HEK293 (cell line): ENCODE measurements around the gene EXOSC1.

Source experiments
- CTCF ChIP-seq: fragments of 450-650 bp; formaldehyde crosslinking; IDR thresholded peaks from 2 replicates; pipeline ENCODE4 v1.5.1; 2016; ENCODE audit warnings: missing biosample characterization, missing genetic modification characterization
- OVOL3 ChIP-seq: fragments of 450-650 bp; formaldehyde crosslinking; IDR thresholded peaks from 2 replicates; pipeline ENCODE4 v1.5.1; 2016; ENCODE audit warnings: missing biosample characterization, missing genetic modification characterization
- SETDB1 ChIP-seq: IDR thresholded peaks from one replicate; pipeline ENCODE4 v1.6.1; 2017; ENCODE audit warnings: mild to moderate bottlenecking, low read length, moderate library complexity, mixed read lengths; ENCODE audit not compliant: insufficient read length
- ZBTB7A ChIP-seq: fragments of 450-650 bp; formaldehyde crosslinking; IDR thresholded peaks from 2 replicates; pipeline ENCODE4 v1.5.1; 2016; ENCODE audit warnings: low read depth, missing biosample characterization, missing genetic modification characterization
- ZNF549 ChIP-seq: fragments of 450-650 bp; IDR thresholded peaks from 2 replicates; pipeline ENCODE4 v1.5.1; 2018; ENCODE audit warnings: missing biosample characterization, missing genetic modification characterization, mild to moderate bottlenecking, inconsistent platforms, moderate library complexity
- ZNF707 ChIP-seq: fragments of 450-650 bp; formaldehyde crosslinking; IDR thresholded peaks from 2 replicates; pipeline ENCODE4 v1.5.1; 2016; ENCODE audit warnings: missing biosample characterization, missing genetic modification characterization
- ZNF777 ChIP-seq: fragments of 450-650 bp; formaldehyde crosslinking; IDR thresholded peaks from 2 replicates; pipeline ENCODE4 v1.5.1; 2017; ENCODE audit warnings: missing biosample characterization, missing genetic modification characterization, borderline replicate concordance
- ZNF830 ChIP-seq: fragments of 450-650 bp; IDR thresholded peaks from 2 replicates; pipeline ENCODE4 v1.5.0; 2018; ENCODE audit warnings: missing biosample characterization, missing genetic modification characterization, low read depth, mild to moderate bottlenecking, moderate library complexity
- TF ChIP-seq, protein P1 (sequence below): fragments of 450-650 bp; formaldehyde crosslinking; IDR thresholded peaks from 2 replicates; pipeline ENCODE4 v1.5.1; 2016; ENCODE audit warnings: missing biosample characterization, missing genetic modification characterization

- TF ChIP-seq CTCF (tag by site-specific recombination) (no peak), ZBTB7A (no peak), ZNF707 (tag by site-specific recombination) (no peak), SETDB1 (no peak), ZNF830 (tag by site-specific recombination) (no peak), ZNF549 (no peak), ZNF777 (tag by site-specific recombination) (no peak), OVOL3 (tag by site-specific recombination) (no peak)
- TF ChIP-seq, protein P1, sequence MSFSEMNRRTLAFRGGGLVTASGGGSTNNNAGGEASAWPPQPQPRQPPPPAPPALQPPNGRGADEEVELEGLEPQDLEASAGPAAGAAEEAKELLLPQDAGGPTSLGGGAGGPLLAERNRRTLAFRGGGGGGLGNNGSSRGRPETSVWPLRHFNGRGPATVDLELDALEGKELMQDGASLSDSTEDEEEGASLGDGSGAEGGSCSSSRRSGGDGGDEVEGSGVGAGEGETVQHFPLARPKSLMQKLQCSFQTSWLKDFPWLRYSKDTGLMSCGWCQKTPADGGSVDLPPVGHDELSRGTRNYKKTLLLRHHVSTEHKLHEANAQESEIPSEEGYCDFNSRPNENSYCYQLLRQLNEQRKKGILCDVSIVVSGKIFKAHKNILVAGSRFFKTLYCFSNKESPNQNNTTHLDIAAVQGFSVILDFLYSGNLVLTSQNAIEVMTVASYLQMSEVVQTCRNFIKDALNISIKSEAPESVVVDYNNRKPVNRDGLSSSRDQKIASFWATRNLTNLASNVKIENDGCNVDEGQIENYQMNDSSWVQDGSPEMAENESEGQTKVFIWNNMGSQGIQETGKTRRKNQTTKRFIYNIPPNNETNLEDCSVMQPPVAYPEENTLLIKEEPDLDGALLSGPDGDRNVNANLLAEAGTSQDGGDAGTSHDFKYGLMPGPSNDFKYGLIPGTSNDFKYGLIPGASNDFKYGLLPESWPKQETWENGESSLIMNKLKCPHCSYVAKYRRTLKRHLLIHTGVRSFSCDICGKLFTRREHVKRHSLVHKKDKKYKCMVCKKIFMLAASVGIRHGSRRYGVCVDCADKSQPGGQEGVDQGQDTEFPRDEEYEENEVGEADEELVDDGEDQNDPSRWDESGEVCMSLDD: no peak
Measured at GRCh38 chr10:97434055-97434454, 11.8 kb downstream of the EXOSC1 start.
